ENCODE results near the gene EPB41. TPM values are rescaled to one million over a fixed set of nuclear protein-coding genes. Genes with fewer than 3 reads are reported as not detected.
A peak's percentile ranks its signal among the peaks of the same experiment; 100 is the strongest.

Gene EPB41
- total and polyA plus RNA-seq, 2 donors (not counting 3 experiments of a cell fraction or from before 2014, with no cell fraction given), result 22.3 to 45.7 TPM

- Histone ChIP-seq H3K9me1 (replicated peaks; ENCODE audit: control insufficient read depth, extremely low read depth, insufficient read depth, low read length) (no peaks in the 10 kb centered on the region), H3K9ac (replicated peaks; ENCODE audit: extremely low read depth, insufficient read depth, low read length) (no peak overlapping the region), H3K9me3 (replicated peaks; ENCODE audit: control insufficient read depth, insufficient read depth, low read length) (no peaks in the 10 kb centered on the region), H3K4me1 (ENCODE audit: control insufficient read depth, extremely low read depth, insufficient read depth, low read length) (peaks cover 23% of the 10 kb centered on the region), H2AFZ (ENCODE audit: low read depth, low read length) (peak overlapping the region; percentile 85), H3K27ac (ENCODE audit: insufficient read depth, low read depth, low read length) (no peak overlapping the region), H3K36me3 (ENCODE audit: control insufficient read depth in 2 of 2, extremely low read depth in 1 of 2, insufficient read depth in 2 of 2, low read length in 2 of 2) (peaks cover 0 to 6% of the 10 kb centered on the region in 2 experiments), H3K4me2 (ENCODE audit: insufficient read depth, low read length) (peak overlapping the region; percentile 44), H4K20me1 (replicated peaks; ENCODE audit: control insufficient read depth, extremely low read depth, insufficient read depth, low read length) (no peaks in the 10 kb centered on the region), H3K27me3 (ENCODE audit: control insufficient read depth in 2 of 2, insufficient read depth in 2 of 2, low read length in 2 of 2) (peaks cover 0 to 14% of the 10 kb centered on the region in 2 experiments), H3K79me2 (ENCODE audit: control insufficient read depth, insufficient read depth, low read length) (no peaks in the 10 kb centered on the region), H3K4me3 (replicated peaks in 1 of 3; ENCODE audit: insufficient read depth in 1 of 3, low read depth in 1 of 3, low read length in 3 of 3) (no peak overlapping the region)
- dilution Hi-C loops (cut with MboI; ENCODE audit: extremely low pct_ligation_motif_present, low sequenced_read_pairs), result no loop called here
- DNase-seq (ENCODE audit: low read depth, low spot score), result no peak
- BruUV-seq (replicated peaks), result no TSS peak
- FAIRE-seq, result no peak
- ChIA-PET POLR2A (no interaction called here), CTCF (interaction anchor here (1.0 to 2.6 kb wide), 9 partner anchors 10 to 244 kb away, joined by 3 to 17 read pairs (median 4); partner anchors contain the start of gene SRSF4)
- intact Hi-C loops (cut with micrococcal nuclease), result loop anchor here (1.0 to 5.0 kb wide), 3 partner anchors 61 to 239 kb away; partner anchors contain the start of gene SRSF4
- peak; percentile 5 for TF ChIP-seq POLR2AphosphoS5 (IDR thresholded peaks at IDR 0.05; ENCODE audit: insufficient read depth, low read depth, low read length)
- TF ChIP-seq JUN (IDR thresholded peaks at IDR 0.05; ENCODE audit: borderline replicate concordance, insufficient read depth, insufficient read length, low read depth), result no peak
Observed at GRCh38 chr1:29121516-29121935, 207.2 kb downstream of the EPB41 start.

GRCh38 chr1:29121936-29122681 is 207.7 kb downstream of the EPB41 start:
- CTCF ChIA-PET, result interaction anchor here (1.0 to 2.6 kb wide), 10 partner anchors 10 to 245 kb away, joined by 3 to 17 read pairs (median 4); partner anchors contain the start of gene SRSF4
- peak; percentile 24 for FAIRE-seq

More at GRCh38 chr1:29121936-29122681, 207.7 kb downstream of the EPB41 start:
- H3K9me3 ChIP-seq (replicated peaks; ENCODE audit: control insufficient read depth, insufficient read depth, low read length), result no peaks in the 10 kb centered on the region
- DNase-seq (ENCODE audit: low read depth, low spot score), result peak; percentile 22
- H3K79me2 ChIP-seq (ENCODE audit: control insufficient read depth, insufficient read depth, low read length), result no peaks in the 10 kb centered on the region
- BruUV-seq (replicated peaks), result no TSS peak
- peaks cover 0 to 5% of the 10 kb centered on the region in 2 experiments for H3K36me3 ChIP-seq (ENCODE audit: control insufficient read depth in 2 of 2, extremely low read depth in 1 of 2, insufficient read depth in 2 of 2, low read length in 2 of 2)
- no peaks in the 10 kb centered on the region for H4K20me1 ChIP-seq (replicated peaks; ENCODE audit: control insufficient read depth, extremely low read depth, insufficient read depth, low read length)
- peak overlapping the region; percentile 44 for H3K4me2 ChIP-seq (ENCODE audit: insufficient read depth, low read length)
- TF ChIP-seq POLR2AphosphoS5 (IDR thresholded peaks at IDR 0.05; ENCODE audit: insufficient read depth, low read depth, low read length), result no peak
- peak; percentile 80 for TF ChIP-seq EZH2 (IDR thresholded peaks at IDR 0.05; ENCODE audit: borderline replicate concordance, low read depth, low read length, severe bottlenecking)
- peak overlapping the region; percentile 5 to 28 (median 18) for H3K4me3 ChIP-seq (replicated peaks in 1 of 3; ENCODE audit: insufficient read depth in 1 of 3, low read depth in 1 of 3, low read length in 3 of 3)
- H3K4me1 ChIP-seq (ENCODE audit: control insufficient read depth, extremely low read depth, insufficient read depth, low read length), result peaks cover 23% of the 10 kb centered on the region
- peak overlapping the region; percentile 9 for H3K9ac ChIP-seq (replicated peaks; ENCODE audit: extremely low read depth, insufficient read depth, low read length)
- no peak overlapping the region for H3K27ac ChIP-seq (ENCODE audit: insufficient read depth, low read depth, low read length)
- intact Hi-C loops (cut with micrococcal nuclease), result loop anchor here (1.0 to 5.0 kb wide), 3 partner anchors 60 to 240 kb away; partner anchors contain the start of gene SRSF4
- peaks cover 0 to 14% of the 10 kb centered on the region in 2 experiments for H3K27me3 ChIP-seq (ENCODE audit: control insufficient read depth in 2 of 2, insufficient read depth in 2 of 2, low read length in 2 of 2)
- POLR2A ChIA-PET, result no interaction called here
- peak overlapping the region; percentile 85 for H2AFZ ChIP-seq (ENCODE audit: low read depth, low read length)
- dilution Hi-C loops (cut with MboI; ENCODE audit: extremely low pct_ligation_motif_present, low sequenced_read_pairs), result no loop called here
- no peaks in the 10 kb centered on the region for H3K9me1 ChIP-seq (replicated peaks; ENCODE audit: control insufficient read depth, extremely low read depth, insufficient read depth, low read length)

Measured in endothelial cell of umbilical vein (primary cell).